Kidney epithelial cell (primary cell): ENCODE measurements around the gene LURAP1L. TPM values are rescaled to one million over a fixed set of nuclear protein-coding genes. Genes with fewer than 3 reads are reported as not detected.

ENCODE experiments used
- DNase-seq: peaks from one replicate; pipeline ENCODE4 v3.0.0-alpha.2; 2010; ENCODE audit warnings: low read depth
- H3K27me3 ChIP-seq: 2 replicates; pipeline ENCODE4 v1.6.0; 2011; ENCODE audit warnings: low read length; ENCODE audit not compliant: control insufficient read depth, insufficient read depth
- H3K36me3 ChIP-seq: 2 replicates; pipeline ENCODE4 v1.5.1; 2011; ENCODE audit warnings: low read length; ENCODE audit not compliant: control insufficient read depth, insufficient read depth
- H3K4me3 ChIP-seq: 2 replicates; pipeline ENCODE4 v1.5.1; 2011; ENCODE audit warnings: low read depth, mild to moderate bottlenecking, control low read depth, low read length
- CTCF ChIP-seq: IDR thresholded peaks from 2 replicates; pipeline ENCODE4 v1.5.1; 2011; ENCODE audit warnings: mild to moderate bottlenecking, moderate library complexity, low read length, control low read depth, inconsistent platforms; ENCODE audit not compliant: insufficient read depth, poor library complexity, severe bottlenecking
- total RNA-seq: library from RNA; depleted of rRNA; stranded (reverse); fragments of >200 nt; gene quantifications from 2 replicates; pipeline ENCODE4 v1.2.3, GENCODE V29; 2015

The LURAP1L gene
- total RNA-seq = 44.5 and 46.6 TPM in 2 replicates

GRCh38 chr9:12774861-12775678, at the start of gene LURAP1L:
Gene LURAP1L, plus strand, starts transcription at chr9:12775020. Its CDS starts 696 bp downstream, at chr9:12775716.
- Histone ChIP-seq H3K4me3 (peak within 1 kb of the TSS; percentile 85), H3K27me3 (no peaks in the 10 kb centered on the region), H3K36me3 (no peaks in the 10 kb centered on the region)
- DNase-seq = no peak
- TF ChIP-seq CTCF = no peak

GRCh38 chr9:12726795-12727194, 48.0 kb upstream of the LURAP1L start:
- H3K36me3 ChIP-seq = no peaks in the 10 kb centered on the region
- no peak for TF ChIP-seq CTCF
- no peak overlapping the region for H3K4me3 ChIP-seq
- no peaks in the 10 kb centered on the region for H3K27me3 ChIP-seq
- DNase-seq = no peak

DNA sequence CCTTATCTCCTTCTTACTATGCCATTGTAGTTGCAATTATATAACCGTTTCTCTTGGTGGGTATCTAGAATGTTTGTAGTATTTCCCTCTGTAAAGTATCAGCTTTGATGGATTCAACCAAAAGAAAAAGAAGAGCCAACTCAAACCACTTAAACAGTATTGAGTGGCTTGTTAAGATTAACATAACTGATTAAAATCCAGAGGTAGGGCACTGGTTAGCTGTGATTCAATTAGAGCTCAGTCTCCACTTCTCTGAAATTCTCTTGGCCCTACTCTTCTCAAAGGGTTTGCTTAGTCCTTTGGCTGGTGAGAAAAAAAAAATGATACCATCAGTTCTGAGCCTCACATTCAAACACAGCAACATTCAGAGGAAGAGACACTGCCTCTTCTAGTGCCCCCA, 44.6 kb upstream of the LURAP1L start:
- Histone ChIP-seq H3K4me3 (no peak overlapping the region), H3K27me3 (no peaks in the 10 kb centered on the region), H3K36me3 (no peaks in the 10 kb centered on the region)
- TF ChIP-seq CTCF = no peak
- no peak for DNase-seq

DNA sequence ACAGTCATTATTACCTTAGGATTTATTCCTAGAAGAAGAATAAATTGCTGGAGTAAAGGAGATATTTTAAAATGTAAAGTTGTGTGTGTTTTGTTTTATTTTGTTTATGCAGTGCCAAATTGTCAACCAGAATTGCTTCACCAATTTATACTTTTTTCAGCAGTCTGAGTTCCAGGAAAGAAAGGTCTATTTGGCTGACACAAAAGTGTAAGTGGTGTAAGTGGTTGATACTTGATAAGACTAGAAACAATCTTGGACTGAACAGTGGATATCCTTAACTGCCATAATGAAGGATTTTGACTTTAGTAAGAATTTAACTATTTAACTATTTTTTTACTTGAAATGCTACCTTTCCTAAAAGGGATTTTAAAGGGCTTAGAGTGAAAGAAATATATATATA, 43.9 kb upstream of the LURAP1L start:
- no peak for TF ChIP-seq CTCF
- H3K4me3 ChIP-seq = no peak overlapping the region
- DNase-seq = no peak
- H3K27me3 ChIP-seq = no peaks in the 10 kb centered on the region
- H3K36me3 ChIP-seq = no peaks in the 10 kb centered on the region

- H3K36me3 ChIP-seq = no peaks in the 10 kb centered on the region
- no peak for DNase-seq
- no peak overlapping the region for H3K4me3 ChIP-seq
- H3K27me3 ChIP-seq = no peaks in the 10 kb centered on the region
- TF ChIP-seq CTCF = no peak
Measured at GRCh38 chr9:12732971-12733370, 41.8 kb upstream of the LURAP1L start.

DNA sequence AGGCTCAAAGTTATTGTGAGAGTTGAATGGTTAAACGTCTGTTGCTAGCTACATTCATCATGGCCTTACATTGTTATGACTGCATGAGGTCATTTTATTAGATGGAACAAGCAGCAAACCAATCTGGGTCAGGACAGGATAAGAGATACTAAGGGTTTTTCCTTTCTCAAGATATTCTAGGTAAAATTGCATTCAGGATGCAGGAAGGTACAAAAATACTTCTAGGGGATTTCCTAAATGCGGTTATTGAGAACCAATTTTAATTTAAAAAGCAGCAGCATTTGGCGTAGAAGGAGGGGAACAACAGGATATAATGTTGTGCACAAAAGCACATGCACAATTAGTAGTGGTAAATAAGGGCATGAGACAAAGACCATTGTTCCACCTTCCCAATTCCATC, 39.2 kb upstream of the LURAP1L start:
- Histone ChIP-seq H3K27me3 (no peaks in the 10 kb centered on the region), H3K4me3 (no peak overlapping the region), H3K36me3 (no peaks in the 10 kb centered on the region)
- TF ChIP-seq CTCF = no peak
- DNase-seq = no peak
